ENCODE data around the gene ANKRD17.

The ANKRD17 gene

DNA sequence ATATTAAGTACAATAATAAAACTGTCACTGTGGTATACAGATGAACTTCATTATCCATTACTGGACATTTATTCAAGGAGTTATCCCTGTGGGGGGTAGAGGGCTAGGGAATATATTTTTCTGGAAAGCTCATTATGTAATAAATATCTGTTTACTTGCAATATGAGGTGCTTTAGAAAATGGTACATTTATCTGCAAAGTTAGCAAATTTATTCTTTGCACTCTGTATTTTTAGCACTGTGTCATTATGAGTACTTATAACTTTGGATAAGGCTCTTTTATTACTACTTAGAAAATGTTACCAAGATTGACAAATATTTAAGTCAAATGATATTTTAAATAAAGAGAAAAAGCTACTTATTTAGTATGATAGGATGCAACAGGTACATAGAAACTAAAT is 37.8 kb downstream of the ANKRD17 start:
- Histone ChIP-seq H3K79me2 (ENCODE audit: insufficient read depth, low read length) (peaks cover 91% of the 10 kb centered on the region), H3K4me1 (ENCODE audit: insufficient read depth, low read length) (peaks cover 43% of the 10 kb centered on the region), H3K9ac (ENCODE audit: low read depth, low read length) (no peak overlapping the region), H3K9me3 (ENCODE audit: insufficient read depth, low read length, severe bottlenecking) (no peaks in the 10 kb centered on the region), H3K4me2 (ENCODE audit: insufficient read depth, low read length) (no peak overlapping the region; the same call in 1 of the 2 replicates), H4K20me1 (ENCODE audit: insufficient read depth, low read length) (peaks cover 14% of the 10 kb centered on the region; the same call in 1 of the 2 replicates), H3K27ac (ENCODE audit: low read length) (no peak overlapping the region), H3K36me3 (ENCODE audit: insufficient read depth, low read length) (peaks cover 11% of the 10 kb centered on the region), H3K4me3 (ENCODE audit: low read depth in 1 of 2, low read length in 2 of 2) (no peak overlapping the region), H3K27me3 (ENCODE audit: insufficient read depth, low read length, poor library complexity) (no peaks in the 10 kb centered on the region), H2AFZ (ENCODE audit: low read depth, low read length) (no peak overlapping the region)
- ATAC-seq (ENCODE audit: insufficient read depth, low read depth) (no peak), DNase-seq (no peak)
- TF ChIP-seq, protein P1, sequence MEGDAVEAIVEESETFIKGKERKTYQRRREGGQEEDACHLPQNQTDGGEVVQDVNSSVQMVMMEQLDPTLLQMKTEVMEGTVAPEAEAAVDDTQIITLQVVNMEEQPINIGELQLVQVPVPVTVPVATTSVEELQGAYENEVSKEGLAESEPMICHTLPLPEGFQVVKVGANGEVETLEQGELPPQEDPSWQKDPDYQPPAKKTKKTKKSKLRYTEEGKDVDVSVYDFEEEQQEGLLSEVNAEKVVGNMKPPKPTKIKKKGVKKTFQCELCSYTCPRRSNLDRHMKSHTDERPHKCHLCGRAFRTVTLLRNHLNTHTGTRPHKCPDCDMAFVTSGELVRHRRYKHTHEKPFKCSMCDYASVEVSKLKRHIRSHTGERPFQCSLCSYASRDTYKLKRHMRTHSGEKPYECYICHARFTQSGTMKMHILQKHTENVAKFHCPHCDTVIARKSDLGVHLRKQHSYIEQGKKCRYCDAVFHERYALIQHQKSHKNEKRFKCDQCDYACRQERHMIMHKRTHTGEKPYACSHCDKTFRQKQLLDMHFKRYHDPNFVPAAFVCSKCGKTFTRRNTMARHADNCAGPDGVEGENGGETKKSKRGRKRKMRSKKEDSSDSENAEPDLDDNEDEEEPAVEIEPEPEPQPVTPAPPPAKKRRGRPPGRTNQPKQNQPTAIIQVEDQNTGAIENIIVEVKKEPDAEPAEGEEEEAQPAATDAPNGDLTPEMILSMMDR (IDR thresholded peaks at IDR 0.05; ENCODE audit: borderline replicate concordance, extremely low read depth, low read length, poor library complexity, severe bottlenecking): no peak
- TF ChIP-seq EZH2 (IDR thresholded peaks at IDR 0.05; ENCODE audit: borderline replicate concordance, low read depth, low read length, severe bottlenecking): no peak

DNA sequence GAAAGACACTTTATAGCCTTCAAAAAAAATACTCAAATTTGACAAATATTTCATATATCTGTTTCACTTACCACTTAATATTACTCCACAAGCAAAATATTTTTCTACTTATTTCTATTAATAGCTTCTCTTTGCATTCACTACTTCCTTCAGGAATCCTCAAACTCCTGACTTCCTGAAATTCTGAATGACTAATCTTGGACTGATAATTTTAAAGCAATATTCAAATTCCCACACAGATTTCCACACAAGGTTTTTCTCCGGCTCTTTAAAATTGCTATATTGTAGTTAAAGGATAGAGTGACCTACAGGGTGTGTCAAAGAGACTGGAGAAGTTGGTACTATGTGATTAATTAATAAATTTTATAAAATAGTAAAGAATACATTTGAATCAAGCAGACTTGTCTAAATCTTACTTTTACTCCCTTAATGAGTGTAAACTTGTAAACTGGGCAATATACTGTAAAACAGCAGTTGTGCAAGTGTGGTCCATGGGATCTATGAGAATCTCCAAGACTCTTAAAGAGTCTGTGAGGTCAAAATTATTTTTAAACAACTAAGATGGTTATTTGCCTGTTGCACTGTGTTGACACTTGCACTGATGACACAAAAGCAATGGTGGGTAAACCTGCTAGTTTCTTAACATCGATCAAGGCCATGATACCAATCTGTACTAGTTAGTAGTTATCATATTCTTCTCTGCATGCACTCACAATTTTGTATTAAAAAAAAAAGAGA is 44.5 kb downstream of the ANKRD17 start:
- Histone ChIP-seq H4K20me1 (ENCODE audit: insufficient read depth, low read length) (peaks cover 33% of the 10 kb centered on the region; the same call in 1 of the 2 replicates), H3K4me3 (ENCODE audit: low read depth in 1 of 2, low read length in 2 of 2) (no peak overlapping the region), H3K79me2 (ENCODE audit: insufficient read depth, low read length) (peaks cover 97% of the 10 kb centered on the region), H2AFZ (ENCODE audit: low read depth, low read length) (no peak overlapping the region), H3K4me1 (ENCODE audit: insufficient read depth, low read length) (no peaks in the 10 kb centered on the region), H3K27me3 (ENCODE audit: insufficient read depth, low read length, poor library complexity) (no peaks in the 10 kb centered on the region), H3K36me3 (ENCODE audit: insufficient read depth, low read length) (peaks cover 22% of the 10 kb centered on the region), H3K9me3 (ENCODE audit: insufficient read depth, low read length, severe bottlenecking) (no peaks in the 10 kb centered on the region), H3K4me2 (ENCODE audit: insufficient read depth, low read length) (no peak overlapping the region), H3K27ac (ENCODE audit: low read length) (no peak overlapping the region), H3K9ac (ENCODE audit: low read depth, low read length) (no peak overlapping the region)
- TF ChIP-seq, protein P1 (IDR thresholded peaks at IDR 0.05; ENCODE audit: borderline replicate concordance, extremely low read depth, low read length, poor library complexity, severe bottlenecking): no peak
- no peak for TF ChIP-seq EZH2 (IDR thresholded peaks at IDR 0.05; ENCODE audit: borderline replicate concordance, low read depth, low read length, severe bottlenecking)
- no peak for DNase-seq
- no peak for ATAC-seq (ENCODE audit: insufficient read depth, low read depth)

DNA sequence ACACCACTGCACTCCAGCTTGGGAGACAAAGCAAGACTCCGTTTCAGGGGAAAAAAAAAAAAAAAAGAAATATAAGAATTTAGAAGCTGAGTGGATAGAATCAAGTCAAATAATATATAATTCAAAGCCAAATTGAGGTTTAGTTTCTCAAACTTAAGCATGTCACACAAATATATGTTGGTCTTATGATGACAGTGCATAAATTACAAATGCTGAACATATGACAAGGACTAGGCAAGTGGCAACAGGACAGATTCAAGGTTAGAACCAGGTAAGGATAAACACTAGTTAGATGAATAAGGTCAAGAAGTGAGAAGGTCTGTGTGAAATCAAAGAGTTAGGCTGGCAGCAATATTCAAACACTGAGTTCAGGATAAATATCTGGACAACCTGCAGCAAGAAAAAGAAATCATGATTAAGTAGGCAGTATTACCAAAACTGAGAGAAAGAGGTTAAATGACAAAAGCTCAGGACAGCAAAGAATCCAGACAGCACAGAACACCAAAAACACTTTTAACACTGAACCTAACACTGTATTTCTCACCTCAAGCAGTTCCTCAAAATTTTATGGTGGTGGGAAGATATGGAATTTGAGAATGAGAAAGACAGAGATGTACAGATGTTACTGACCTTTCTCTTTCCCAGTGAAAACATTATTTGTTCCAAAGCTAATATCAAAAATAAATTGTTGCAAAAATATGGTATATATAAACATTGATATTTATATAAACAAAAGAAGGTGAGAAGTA is 45.4 kb downstream of the ANKRD17 start:
- H3K9ac ChIP-seq (ENCODE audit: low read depth, low read length): no peak overlapping the region
- peaks cover 34% of the 10 kb centered on the region; the same call in 1 of the 2 replicates for H4K20me1 ChIP-seq (ENCODE audit: insufficient read depth, low read length)
- H3K4me2 ChIP-seq (ENCODE audit: insufficient read depth, low read length): no peak overlapping the region
- peaks cover 22% of the 10 kb centered on the region for H3K36me3 ChIP-seq (ENCODE audit: insufficient read depth, low read length)
- no peaks in the 10 kb centered on the region for H3K4me1 ChIP-seq (ENCODE audit: insufficient read depth, low read length)
- ATAC-seq (ENCODE audit: insufficient read depth, low read depth) (no peak), DNase-seq (no peak)
- TF ChIP-seq EZH2 (IDR thresholded peaks at IDR 0.05; ENCODE audit: borderline replicate concordance, low read depth, low read length, severe bottlenecking): no peak
- TF ChIP-seq, protein P1 (IDR thresholded peaks at IDR 0.05; ENCODE audit: borderline replicate concordance, extremely low read depth, low read length, poor library complexity, severe bottlenecking): no peak
- H3K79me2 ChIP-seq (ENCODE audit: insufficient read depth, low read length): peaks cover 97% of the 10 kb centered on the region
- no peaks in the 10 kb centered on the region for H3K27me3 ChIP-seq (ENCODE audit: insufficient read depth, low read length, poor library complexity)
- H3K4me3 ChIP-seq (ENCODE audit: low read depth in 1 of 2, low read length in 2 of 2): no peak overlapping the region
- H2AFZ ChIP-seq (ENCODE audit: low read depth, low read length): no peak overlapping the region
- H3K9me3 ChIP-seq (ENCODE audit: insufficient read depth, low read length, severe bottlenecking): no peaks in the 10 kb centered on the region
- no peak overlapping the region for H3K27ac ChIP-seq (ENCODE audit: low read length)
